ENCODE data around the gene PKMYT1.

DNA sequence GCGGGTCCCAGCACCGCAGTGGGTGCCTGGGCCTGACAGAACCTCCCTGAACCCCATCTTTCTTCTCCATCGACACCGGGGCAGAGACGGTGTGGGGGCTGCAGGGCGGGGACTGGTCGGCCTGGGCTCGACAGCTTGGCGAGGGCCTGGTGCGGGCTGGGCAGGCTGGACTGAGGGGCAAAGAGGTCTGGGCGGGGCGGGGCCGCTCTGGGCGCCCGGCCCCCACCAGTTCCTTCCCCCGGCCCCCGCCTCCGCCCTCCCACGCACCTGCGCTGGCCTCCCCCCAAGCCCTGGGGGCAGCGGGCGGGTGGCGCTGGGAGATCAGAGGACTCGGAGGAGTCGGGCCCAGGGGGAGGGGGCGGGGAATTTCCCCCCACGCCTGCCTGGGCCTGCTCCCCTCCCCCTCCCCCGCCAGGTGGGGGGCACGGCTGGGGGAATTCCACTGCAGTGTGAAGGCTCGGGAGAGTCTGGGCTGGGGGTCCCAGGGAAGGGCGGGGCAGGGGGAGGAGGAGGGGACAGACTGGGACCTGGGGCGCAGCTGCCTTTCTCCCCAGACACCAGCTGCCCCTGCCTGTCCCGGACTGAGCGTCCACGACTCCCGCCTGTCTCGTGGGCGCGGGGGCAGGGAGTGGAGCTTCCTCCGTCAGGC is 17.0 kb downstream of the PKMYT1 start:
- TF ChIP-seq, protein P1, sequence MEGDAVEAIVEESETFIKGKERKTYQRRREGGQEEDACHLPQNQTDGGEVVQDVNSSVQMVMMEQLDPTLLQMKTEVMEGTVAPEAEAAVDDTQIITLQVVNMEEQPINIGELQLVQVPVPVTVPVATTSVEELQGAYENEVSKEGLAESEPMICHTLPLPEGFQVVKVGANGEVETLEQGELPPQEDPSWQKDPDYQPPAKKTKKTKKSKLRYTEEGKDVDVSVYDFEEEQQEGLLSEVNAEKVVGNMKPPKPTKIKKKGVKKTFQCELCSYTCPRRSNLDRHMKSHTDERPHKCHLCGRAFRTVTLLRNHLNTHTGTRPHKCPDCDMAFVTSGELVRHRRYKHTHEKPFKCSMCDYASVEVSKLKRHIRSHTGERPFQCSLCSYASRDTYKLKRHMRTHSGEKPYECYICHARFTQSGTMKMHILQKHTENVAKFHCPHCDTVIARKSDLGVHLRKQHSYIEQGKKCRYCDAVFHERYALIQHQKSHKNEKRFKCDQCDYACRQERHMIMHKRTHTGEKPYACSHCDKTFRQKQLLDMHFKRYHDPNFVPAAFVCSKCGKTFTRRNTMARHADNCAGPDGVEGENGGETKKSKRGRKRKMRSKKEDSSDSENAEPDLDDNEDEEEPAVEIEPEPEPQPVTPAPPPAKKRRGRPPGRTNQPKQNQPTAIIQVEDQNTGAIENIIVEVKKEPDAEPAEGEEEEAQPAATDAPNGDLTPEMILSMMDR (conservative IDR thresholded peaks at IDR 0.05; ENCODE audit: low read depth in 2 of 2), result no peak
- TF ChIP-seq POLR2AphosphoS5 (IDR thresholded peaks at IDR 0.05; ENCODE audit: low read depth) (no peak), EZH2phosphoT487 (IDR thresholded peaks at IDR 0.05; ENCODE audit: unreplicated experiment) (no peak), EZH2 (IDR thresholded peaks at IDR 0.05; ENCODE audit: low read depth, unreplicated experiment) (no peak), CREB1 (CRISPR knock-in tag; IDR thresholded peaks at IDR 0.05; ENCODE audit: low read depth) (no peak), STAT1 (IDR thresholded peaks at IDR 0.05; ENCODE audit: unreplicated experiment) (no peak)
- TF ChIP-seq, protein P2, sequence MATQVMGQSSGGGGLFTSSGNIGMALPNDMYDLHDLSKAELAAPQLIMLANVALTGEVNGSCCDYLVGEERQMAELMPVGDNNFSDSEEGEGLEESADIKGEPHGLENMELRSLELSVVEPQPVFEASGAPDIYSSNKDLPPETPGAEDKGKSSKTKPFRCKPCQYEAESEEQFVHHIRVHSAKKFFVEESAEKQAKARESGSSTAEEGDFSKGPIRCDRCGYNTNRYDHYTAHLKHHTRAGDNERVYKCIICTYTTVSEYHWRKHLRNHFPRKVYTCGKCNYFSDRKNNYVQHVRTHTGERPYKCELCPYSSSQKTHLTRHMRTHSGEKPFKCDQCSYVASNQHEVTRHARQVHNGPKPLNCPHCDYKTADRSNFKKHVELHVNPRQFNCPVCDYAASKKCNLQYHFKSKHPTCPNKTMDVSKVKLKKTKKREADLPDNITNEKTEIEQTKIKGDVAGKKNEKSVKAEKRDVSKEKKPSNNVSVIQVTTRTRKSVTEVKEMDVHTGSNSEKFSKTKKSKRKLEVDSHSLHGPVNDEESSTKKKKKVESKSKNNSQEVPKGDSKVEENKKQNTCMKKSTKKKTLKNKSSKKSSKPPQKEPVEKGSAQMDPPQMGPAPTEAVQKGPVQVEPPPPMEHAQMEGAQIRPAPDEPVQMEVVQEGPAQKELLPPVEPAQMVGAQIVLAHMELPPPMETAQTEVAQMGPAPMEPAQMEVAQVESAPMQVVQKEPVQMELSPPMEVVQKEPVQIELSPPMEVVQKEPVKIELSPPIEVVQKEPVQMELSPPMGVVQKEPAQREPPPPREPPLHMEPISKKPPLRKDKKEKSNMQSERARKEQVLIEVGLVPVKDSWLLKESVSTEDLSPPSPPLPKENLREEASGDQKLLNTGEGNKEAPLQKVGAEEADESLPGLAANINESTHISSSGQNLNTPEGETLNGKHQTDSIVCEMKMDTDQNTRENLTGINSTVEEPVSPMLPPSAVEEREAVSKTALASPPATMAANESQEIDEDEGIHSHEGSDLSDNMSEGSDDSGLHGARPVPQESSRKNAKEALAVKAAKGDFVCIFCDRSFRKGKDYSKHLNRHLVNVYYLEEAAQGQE (IDR thresholded peaks at IDR 0.05; ENCODE audit: unreplicated experiment), result no peak
- TF ChIP-seq, protein P3, sequence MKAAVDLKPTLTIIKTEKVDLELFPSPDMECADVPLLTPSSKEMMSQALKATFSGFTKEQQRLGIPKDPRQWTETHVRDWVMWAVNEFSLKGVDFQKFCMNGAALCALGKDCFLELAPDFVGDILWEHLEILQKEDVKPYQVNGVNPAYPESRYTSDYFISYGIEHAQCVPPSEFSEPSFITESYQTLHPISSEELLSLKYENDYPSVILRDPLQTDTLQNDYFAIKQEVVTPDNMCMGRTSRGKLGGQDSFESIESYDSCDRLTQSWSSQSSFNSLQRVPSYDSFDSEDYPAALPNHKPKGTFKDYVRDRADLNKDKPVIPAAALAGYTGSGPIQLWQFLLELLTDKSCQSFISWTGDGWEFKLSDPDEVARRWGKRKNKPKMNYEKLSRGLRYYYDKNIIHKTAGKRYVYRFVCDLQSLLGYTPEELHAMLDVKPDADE (IDR thresholded peaks at IDR 0.05), result no peak

Data from GM23338 (cell line).